Smooth muscle cell (in vitro differentiated cells): ENCODE measurements around the gene OGFOD2. TPM values are rescaled to one million over a fixed set of nuclear protein-coding genes. Genes with fewer than 3 reads are reported as not detected.

Source experiments
- DNase-seq: peaks from one replicate; lab custom pipeline; 2025; ENCODE audit not compliant: unreplicated experiment; lab: John Stamatoyannopoulos, UW
- H2AFZ ChIP-seq: fragments of 200-600 bp; sonication (generic); 2 replicates; pipeline ENCODE4 v1.6.0; 2016; ENCODE audit warnings: antibody characterized with exemption, low read depth, mild to moderate bottlenecking
- H3F3A ChIP-seq: fragments of 200-600 bp; sonication (generic); 2 replicates; pipeline ENCODE4 v1.6.0; 2017; ENCODE audit warnings: antibody characterized with exemption, low read depth
- H3K27ac ChIP-seq: fragments of 200-600 bp; sonication (generic); 2 replicates; pipeline ENCODE4 v1.5.1; 2016; ENCODE audit warnings: low read depth, mild to moderate bottlenecking
- H3K27me3 ChIP-seq: fragments of 200-600 bp; sonication (generic); 2 replicates; pipeline ENCODE4 v1.6.1; 2016; ENCODE audit warnings: low read depth, mild to moderate bottlenecking
- H3K36me3 ChIP-seq: fragments of 200-600 bp; sonication (generic); 2 replicates; pipeline ENCODE4 v1.5.1; 2016; ENCODE audit warnings: low read depth
- H3K4me1 ChIP-seq: fragments of 200-600 bp; sonication (generic); 2 replicates; pipeline ENCODE4 v1.5.1; 2016; ENCODE audit warnings: low read depth
- H3K4me2 ChIP-seq: fragments of 200-600 bp; sonication (generic); 2 replicates; pipeline ENCODE4 v1.6.0; 2016; ENCODE audit warnings: mild to moderate bottlenecking
- H3K4me3 ChIP-seq: fragments of 200-600 bp; sonication (generic); 2 replicates; pipeline ENCODE4 v1.5.1; 2016; ENCODE audit warnings: mild to moderate bottlenecking
- H3K79me2 ChIP-seq: fragments of 200-600 bp; sonication (generic); 2 replicates; pipeline ENCODE4 v1.6.0; 2016; ENCODE audit warnings: low read depth, mild to moderate bottlenecking
- H3K9ac ChIP-seq: fragments of 200-600 bp; sonication (generic); 2 replicates; pipeline ENCODE4 v1.6.0; 2016; ENCODE audit warnings: low read depth
- H3K9me3 ChIP-seq: fragments of 200-600 bp; sonication (generic); replicated peaks from 2 replicates; pipeline ENCODE4 v1.5.1; 2016; ENCODE audit warnings: low read depth
- H4K20me1 ChIP-seq: fragments of 200-600 bp; sonication (generic); 2 replicates; pipeline ENCODE4 v1.6.0; 2016; ENCODE audit warnings: low read depth
- WGBS: methylation state at CpG from one replicate; pipeline ENCODE4 v1.1.7; 2016; ENCODE audit warnings: low lambda C conversion rate; 5-methylcytosine and 5-hydroxymethylcytosine counted together
- polyA plus RNA-seq: library from polyadenylated mRNA; unstranded; fragments of >200 nt; fragmentation: Nextera tagmentation; extraction: Ambion mirVana; gene quantifications from 2 replicates; pipeline ENCODE4 v1.2.1, GENCODE V29; 2016
- total RNA-seq: library from RNA; depleted of rRNA; stranded (reverse); fragments of >200 nt; gene quantifications from 2 replicates; pipeline ENCODE4 v1.2.3, GENCODE V29; 2014
- TF ChIP-seq, protein P1 (sequence below): fragments of 200-600 bp; sonication (generic); IDR thresholded peaks from 2 replicates; pipeline ENCODE4 v1.5.1; 2017; ENCODE audit warnings: borderline replicate concordance, mild to moderate bottlenecking, antibody characterized with exemption; ENCODE audit not compliant: insufficient read depth, poor library complexity, severe bottlenecking

OGFOD2 gene
- total and polyA plus RNA-seq, 2 experiments from 2014 or later, result 9.7 to 15.8 TPM

DNA sequence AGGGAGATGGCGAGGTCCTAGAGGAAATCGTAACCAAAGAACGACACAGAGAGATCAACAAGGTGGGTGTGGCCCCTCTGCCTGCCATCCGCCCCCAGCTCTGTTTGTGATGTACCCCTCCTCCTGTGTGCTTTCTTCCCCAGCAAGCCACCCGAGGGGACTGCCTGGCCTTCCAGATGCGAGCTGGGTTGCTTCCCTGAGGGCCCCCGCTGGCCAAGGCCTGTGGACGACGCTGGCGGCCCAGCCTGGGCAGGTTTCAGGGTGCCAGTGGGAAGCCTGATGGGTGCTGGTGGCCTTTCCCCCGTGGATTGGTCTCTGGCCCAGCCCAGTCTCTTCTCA is 7.4 kb downstream of the OGFOD2 start:
- no peak overlapping the region for H2AFZ ChIP-seq
- H3K4me3 ChIP-seq, result peak overlapping the region; percentile 98
- H4K20me1 ChIP-seq, result peaks cover 8% of the 10 kb centered on the region
- H3K9me3 ChIP-seq, result no peaks in the 10 kb centered on the region
- H3K4me1 ChIP-seq, result peaks cover 13% of the 10 kb centered on the region
- H3K79me2 ChIP-seq, result peaks cover 40% of the 10 kb centered on the region
- H3K27me3 ChIP-seq, result no peaks in the 10 kb centered on the region
- peak overlapping the region; percentile 8 for H3K27ac ChIP-seq
- no peaks in the 10 kb centered on the region for H3K36me3 ChIP-seq
- 88% methylated on average over 11 of the region's 11 CpGs for WGBS
- H3F3A ChIP-seq, result no peaks in the 10 kb centered on the region
- no peak overlapping the region for H3K9ac ChIP-seq
- H3K4me2 ChIP-seq, result peak overlapping the region; percentile 100
- no peak for DNase-seq
- TF ChIP-seq, protein P1, sequence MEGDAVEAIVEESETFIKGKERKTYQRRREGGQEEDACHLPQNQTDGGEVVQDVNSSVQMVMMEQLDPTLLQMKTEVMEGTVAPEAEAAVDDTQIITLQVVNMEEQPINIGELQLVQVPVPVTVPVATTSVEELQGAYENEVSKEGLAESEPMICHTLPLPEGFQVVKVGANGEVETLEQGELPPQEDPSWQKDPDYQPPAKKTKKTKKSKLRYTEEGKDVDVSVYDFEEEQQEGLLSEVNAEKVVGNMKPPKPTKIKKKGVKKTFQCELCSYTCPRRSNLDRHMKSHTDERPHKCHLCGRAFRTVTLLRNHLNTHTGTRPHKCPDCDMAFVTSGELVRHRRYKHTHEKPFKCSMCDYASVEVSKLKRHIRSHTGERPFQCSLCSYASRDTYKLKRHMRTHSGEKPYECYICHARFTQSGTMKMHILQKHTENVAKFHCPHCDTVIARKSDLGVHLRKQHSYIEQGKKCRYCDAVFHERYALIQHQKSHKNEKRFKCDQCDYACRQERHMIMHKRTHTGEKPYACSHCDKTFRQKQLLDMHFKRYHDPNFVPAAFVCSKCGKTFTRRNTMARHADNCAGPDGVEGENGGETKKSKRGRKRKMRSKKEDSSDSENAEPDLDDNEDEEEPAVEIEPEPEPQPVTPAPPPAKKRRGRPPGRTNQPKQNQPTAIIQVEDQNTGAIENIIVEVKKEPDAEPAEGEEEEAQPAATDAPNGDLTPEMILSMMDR, result no peak

DNA sequence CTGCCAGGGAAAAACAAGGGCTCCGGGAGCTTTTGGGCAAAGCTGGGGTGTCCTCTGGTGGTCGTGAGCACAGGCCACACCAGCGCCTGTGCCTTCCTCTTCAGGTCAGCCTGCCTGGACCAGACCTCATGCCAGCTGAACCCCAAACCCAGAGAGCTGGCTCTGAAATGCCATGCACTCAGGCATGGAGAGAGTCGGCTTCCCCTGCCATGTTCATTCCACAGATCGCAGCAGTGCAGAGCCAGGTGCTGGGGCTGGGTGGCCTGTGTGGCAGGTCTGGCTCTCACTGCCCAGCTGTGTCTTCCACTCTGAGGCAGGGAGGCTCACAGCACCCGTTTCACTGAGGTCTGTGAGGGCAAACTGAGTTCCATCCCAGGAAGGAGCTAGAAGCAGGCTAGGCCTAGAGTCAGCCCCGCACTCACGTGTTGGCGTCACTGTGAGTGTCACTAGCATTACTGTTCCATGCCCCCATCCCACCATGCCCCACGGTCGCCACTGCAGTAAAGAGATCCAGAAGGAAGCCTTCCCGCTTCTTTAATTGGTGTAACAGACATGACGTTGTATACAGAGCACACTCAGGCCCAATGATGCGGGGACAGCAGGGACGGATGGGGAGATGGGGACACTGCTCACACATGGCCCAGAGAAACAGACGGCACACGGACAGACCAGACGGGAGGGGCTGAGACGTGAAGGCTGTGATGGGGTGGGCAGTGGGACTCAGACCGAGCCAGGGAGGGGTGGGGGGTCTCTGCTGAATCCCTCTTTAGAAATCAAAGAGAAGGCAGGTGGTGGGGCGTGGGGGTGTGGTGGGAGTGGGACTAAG is 8.1 kb downstream of the OGFOD2 start:
- Histone ChIP-seq H4K20me1 (peaks cover 8% of the 10 kb centered on the region), H3K9ac (no peak overlapping the region), H3K36me3 (no peaks in the 10 kb centered on the region), H3K79me2 (peaks cover 40% of the 10 kb centered on the region), H3K9me3 (no peaks in the 10 kb centered on the region), H3K4me2 (peak overlapping the region; percentile 100), H3K27ac (peak overlapping the region; percentile 8), H3K4me1 (peaks cover 13% of the 10 kb centered on the region), H2AFZ (no peak overlapping the region), H3K27me3 (no peaks in the 10 kb centered on the region), H3F3A (no peaks in the 10 kb centered on the region), H3K4me3 (no peak overlapping the region)
- no peak for DNase-seq
- 86% methylated on average over 21 of the region's 21 CpGs for WGBS
- TF ChIP-seq, protein P1, result no peak

DNA sequence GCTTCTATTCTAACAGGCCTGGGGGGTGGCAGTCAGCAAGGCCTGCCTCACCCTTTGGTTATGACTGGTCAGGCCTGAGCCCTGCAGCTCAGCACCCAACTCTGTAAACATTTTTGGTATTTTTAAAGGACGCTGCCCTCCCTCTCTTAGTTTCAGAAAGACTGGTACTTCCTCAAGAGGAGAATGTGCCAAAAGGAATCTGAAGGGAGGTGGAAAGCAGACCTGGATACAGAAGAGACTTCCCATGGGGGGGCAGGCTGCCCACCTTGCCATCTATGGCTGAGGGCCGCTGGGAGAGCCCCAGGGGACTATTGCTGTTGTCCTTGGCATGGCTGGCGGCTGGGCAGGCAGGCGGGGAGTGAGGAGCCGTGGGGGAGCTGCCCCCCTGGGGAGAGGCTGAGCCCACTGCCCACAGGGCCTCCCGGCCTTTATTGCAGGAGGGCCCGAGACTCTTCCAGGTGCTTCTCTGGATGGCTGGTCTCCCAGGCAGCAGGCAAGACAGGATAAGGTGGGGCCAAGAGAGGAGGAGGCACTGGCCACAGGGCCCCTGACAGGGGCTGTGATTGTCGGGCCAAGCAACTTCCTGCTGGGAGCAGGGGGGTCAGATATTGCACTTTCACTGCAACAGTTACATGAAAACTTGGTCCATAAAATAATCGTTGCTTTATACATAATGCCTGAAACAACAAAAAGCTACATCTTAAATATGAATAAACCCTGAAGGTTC is 8.9 kb downstream of the OGFOD2 start:
- Histone ChIP-seq H3K36me3 (no peaks in the 10 kb centered on the region), H3K9me3 (no peaks in the 10 kb centered on the region), H3K4me1 (peaks cover 13% of the 10 kb centered on the region), H2AFZ (no peak overlapping the region), H3K4me2 (no peak overlapping the region), H3K27me3 (no peaks in the 10 kb centered on the region), H3K4me3 (no peak overlapping the region), H3K79me2 (peaks cover 37% of the 10 kb centered on the region), H3F3A (no peaks in the 10 kb centered on the region), H3K9ac (no peak overlapping the region), H4K20me1 (peaks cover 8% of the 10 kb centered on the region), H3K27ac (peak overlapping the region; percentile 18)
- WGBS, result 83% methylated on average over 9 of the region's 9 CpGs
- TF ChIP-seq, protein P1, result no peak
- DNase-seq, result no peak
